Stimulated activated naive CD8-positive, alpha-beta T cell treated with anti-CD3 and anti-CD28 coated beads, Interleukin-15, Interleukin-2, amounts not matched to agents 100 U/mL and 50 U/mL, for 24 hours (primary cell): Measurements from ENCODE around the gene BICRA.
"Not testable (repeated sequence)": the region's sequence is repeated elsewhere in the genome, so short reads cannot be mapped to it uniquely, and the experiment has no call there.

Source experiments
- ATAC-seq: fragments of 150-1000 bp; cut with Tn5 transposase; one replicate; pipeline ENCODE4 v1.10.0; 2021
- DNase-seq: peaks from one replicate; pipeline ENCODE4 v3.0.0; 2021

BICRA gene

GRCh38 chr19:47631681-47632446, 22.9 kb downstream of the BICRA start:
- DNase-seq (no peak), ATAC-seq (no peak)

GRCh38 chr19:47633517-47633916, 24.6 kb downstream of the BICRA start:
- no peak for DNase-seq
- ATAC-seq: no peak

DNA sequence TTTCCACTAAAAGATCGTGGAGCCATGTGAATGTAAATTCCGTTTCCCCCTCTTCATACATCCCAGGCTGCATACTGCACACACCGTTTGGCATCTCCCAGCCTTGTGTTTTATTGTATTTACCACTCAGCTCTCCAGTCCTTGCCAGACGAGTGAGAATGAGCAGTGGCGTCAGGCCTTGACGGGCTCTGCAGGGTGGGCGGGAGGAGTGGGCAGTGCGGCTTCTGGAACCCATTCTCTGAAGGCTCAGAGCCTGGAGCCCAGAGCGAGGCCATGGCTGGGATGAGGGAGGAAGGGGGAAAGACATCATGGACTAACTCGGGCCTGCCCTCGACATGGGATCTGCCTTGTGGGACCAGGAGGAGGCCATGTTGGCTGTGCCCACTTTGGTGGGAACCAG, 25.1 kb downstream of the BICRA start:
- DNase-seq (no peak), ATAC-seq (no peak)

DNA sequence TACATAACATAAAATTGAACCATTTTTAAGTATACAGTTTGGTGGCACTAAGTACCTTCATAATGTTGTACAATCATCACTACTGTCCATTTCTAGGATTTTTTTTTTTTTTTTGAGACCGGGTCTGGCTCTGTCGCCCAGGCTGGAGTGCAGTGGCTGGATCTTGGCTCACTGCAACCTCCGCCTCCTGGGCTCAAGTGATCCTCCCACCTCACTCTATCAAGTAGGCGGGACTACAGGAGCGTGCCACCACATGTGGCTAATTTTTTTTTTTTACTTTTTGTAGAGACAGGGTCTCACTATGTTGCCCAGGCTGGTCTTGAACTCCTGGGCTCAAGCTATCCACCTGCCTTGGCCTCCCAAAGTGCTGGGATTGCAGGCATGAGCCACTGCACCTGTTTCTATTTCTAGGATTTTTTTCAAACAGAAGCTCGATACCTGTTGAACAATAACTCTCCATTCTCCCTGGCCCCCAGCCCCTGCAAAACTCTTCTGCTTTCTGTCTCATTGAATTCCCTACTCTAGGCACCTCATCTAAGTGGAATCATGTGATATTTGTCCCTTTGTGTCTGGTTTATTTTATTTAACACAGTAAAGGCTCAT, 26.3 kb downstream of the BICRA start:
- ATAC-seq, DNase-seq: not testable (repeated sequence)

DNA sequence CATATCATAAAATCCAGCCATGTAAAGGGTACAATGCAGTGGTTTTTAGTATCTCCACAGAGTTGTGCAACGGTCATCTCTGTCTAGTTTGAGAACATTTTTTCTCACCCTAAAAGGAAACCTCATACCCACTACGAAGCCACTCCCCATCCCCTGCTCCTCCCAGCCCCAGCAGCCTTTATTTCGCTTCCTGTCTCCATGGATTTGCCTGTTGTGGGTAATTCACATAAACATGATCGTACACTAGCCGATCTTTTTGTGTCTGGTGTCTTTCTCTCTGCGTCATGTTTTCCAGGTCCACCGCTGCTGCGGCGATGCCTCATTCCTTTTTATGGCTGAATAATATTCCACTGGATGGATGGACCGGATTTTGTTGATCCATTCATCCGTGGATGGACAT, 28.6 kb downstream of the BICRA start:
- ATAC-seq (no peak), DNase-seq (no peak)

GRCh38 chr19:47641891-47642485, 33.1 kb downstream of the BICRA start:
- DNase-seq: no peak
- no peak for ATAC-seq

DNA sequence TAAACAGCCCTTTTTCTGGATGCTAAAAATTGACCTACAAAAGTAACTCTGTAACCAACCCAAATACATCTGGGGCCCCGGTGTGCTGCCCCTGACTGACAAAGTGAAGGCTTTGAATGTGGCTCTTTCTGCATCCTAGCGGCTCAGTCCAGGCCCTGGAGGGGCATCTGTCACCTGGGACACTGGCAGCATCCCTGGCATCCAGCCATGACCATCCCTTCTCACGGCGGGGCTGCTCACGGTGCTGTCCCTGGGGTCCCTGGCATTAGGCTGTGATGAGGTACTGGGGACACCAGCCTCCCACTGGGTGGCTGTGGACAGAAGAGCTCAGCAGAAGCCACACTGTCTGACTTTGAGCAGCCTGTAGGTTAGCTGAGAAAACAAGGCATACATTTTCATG, 34.3 kb downstream of the BICRA start:
- no peak for ATAC-seq
- no peak for DNase-seq

DNA sequence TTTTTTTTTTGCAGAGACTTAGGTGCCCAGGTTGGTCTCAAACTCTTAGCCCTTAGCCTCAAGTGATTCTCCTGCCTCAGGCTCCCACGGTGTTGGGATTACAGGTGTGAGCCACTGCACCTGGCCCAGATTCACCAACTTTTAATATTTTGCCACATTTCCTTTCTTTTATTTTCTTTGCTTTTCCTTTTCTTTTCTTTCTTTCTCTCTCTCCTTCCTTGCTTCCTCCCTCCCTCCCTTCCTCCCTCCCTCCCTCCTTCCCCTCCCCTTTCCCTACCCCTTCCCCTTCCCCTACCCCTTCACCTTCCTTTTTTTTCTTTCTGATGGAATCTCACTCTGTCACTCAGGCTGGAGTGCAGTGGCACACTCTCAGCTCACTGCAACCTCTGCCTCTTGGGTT, 35.3 kb downstream of the BICRA start:
- DNase-seq (no peak), ATAC-seq (no peak)

GRCh38 chr19:47644743-47645482, 36.0 kb downstream of the BICRA start:
- DNase-seq: no peak
- no peak for ATAC-seq

- ATAC-seq (no peak), DNase-seq (no peak)
These were observed 38.0 kb downstream of the BICRA start for GRCh38 chr19:47646924-47647323.

DNA sequence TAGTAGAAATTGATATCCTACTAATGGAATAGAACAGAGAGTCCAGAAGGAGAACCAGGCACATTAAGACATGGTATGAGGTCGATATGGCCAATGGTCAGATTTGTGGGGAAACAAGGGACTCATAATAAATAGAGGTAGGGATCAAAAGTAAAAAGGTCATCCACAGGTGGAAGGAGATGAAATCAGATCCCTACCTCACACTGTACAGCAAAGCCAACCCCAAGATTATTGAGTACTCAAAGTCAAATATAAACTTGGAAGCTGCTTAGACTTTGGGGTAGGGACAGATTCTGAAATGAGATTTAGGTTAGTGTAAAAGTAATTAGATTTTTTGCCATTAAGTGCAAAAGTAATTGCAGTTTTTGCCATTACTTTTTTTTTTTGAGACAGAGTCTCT, 40.7 kb downstream of the BICRA start:
- no peak for DNase-seq
- no peak for ATAC-seq

GRCh38 chr19:47650700-47651099, 41.8 kb downstream of the BICRA start:
- no peak for ATAC-seq
- no peak for DNase-seq

DNA sequence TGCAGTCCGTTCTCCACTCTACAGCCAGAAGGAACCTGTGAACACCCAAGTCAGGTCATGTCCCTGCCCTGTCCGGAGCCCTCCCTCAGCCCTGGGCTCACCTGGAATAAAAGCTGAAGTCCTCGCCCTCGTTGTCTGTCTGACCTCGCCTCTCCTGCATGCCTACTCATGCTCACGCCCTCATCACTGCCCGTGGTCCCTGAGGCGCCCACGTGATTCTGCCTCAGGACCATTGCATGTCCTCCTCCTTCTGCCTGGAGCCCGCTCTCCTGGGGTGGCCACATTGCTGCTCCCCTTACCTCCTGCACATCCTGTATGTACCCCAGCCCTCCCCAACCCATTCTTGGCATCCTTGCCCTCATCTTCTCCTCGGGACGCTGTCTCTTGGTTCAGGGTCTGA, 42.2 kb downstream of the BICRA start:
- ATAC-seq: no peak
- DNase-seq: no peak

DNA sequence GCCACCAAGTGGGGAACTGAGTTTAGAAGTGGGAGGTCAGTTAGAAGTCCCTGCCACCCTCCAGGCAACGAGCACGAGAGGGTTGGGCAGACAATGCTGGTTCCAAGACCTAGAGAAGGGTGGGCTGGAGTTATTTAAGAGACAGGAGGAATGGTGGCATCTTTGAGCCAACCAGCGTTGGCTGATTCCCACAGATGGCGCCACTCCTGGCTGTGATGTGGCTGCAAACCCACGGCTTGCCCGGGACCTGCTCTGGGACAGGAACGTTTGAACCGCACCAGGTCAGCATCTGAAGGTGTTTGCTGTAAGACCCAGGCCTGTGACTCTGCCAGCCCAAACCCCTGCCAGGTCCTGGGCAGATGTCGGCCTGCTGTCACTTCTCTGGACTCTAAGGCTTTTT, 42.8 kb downstream of the BICRA start:
- ATAC-seq: no peak
- DNase-seq: no peak

- ATAC-seq (no peak), DNase-seq (no peak)
These were observed 43.4 kb downstream of the BICRA start for GRCh38 chr19:47652285-47652684.

DNA sequence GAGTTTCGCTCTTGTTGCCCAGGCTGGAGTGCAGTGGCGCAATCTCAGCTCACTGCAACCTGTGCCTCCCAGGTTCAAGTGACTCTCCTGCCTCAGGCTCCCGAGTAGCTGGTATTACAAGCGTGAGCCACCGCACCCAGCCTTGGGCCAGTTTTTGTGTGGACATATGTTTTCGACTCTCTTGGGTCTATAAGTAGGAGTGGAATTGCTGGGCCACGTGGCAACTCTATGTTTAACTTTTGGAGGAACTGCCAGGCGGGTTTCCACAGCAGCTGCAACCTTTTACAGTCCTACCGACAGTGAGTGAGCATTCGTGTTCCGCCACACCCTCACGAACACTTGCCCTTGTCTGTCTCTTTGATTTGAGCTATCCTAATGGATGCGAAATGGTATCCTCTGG, 44.9 kb downstream of the BICRA start:
- no peak for DNase-seq
- no peak for ATAC-seq

- DNase-seq (no peak), ATAC-seq (no peak)
These were observed 48.8 kb downstream of the BICRA start for GRCh38 chr19:47657719-47658118.

DNA sequence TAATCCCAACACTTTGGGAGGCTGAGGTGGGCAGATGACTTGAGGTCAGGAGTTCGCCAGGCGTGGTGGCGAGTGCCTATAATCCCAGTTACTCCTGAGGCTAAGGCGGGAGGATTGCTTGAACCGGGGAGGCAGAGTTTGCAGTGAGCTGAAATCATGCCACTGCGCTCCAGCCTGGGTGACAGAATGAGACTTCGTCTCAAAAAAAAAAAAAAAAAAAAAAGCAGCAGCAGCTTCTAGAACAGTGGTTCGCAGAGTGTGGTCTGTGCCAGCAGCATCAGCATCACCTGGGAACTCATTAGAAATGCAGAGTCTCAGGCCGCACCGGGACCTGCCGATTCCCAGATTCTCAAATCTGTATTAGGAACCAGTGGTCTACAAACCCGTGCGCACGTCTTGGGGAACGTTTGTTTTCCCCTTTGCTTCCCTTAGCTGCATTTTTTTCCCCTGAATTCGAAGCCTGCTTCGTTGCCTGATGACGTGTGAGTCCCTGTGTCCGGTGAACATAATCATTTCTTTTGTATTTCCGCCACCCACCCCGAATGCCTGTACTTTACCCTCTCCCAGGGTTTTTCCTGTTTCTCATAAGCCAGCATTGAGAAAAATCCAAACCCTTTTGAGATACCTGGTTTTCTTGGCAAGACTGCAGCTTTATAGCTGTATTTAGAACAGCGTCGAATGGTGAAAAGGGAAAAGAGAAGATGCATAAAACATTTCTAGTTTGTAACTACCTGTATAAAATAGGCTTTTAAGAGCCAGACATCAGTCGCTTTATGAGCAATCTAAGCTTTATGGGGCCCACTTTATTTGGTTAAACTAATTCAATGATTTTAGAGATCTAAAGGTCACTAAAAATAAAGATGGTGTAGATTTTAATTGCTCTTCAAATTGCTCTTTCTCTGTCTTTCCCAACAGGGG, 49.8 kb downstream of the BICRA start:
- ATAC-seq (no peak), DNase-seq (no peak)

GRCh38 chr19:47660435-47660832, 51.5 kb downstream of the BICRA start:
- ATAC-seq: no peak
- no peak for DNase-seq

- no peak for DNase-seq
These were observed 52.2 kb downstream of the BICRA start for GRCh38 chr19:47661161-47661560.

DNA sequence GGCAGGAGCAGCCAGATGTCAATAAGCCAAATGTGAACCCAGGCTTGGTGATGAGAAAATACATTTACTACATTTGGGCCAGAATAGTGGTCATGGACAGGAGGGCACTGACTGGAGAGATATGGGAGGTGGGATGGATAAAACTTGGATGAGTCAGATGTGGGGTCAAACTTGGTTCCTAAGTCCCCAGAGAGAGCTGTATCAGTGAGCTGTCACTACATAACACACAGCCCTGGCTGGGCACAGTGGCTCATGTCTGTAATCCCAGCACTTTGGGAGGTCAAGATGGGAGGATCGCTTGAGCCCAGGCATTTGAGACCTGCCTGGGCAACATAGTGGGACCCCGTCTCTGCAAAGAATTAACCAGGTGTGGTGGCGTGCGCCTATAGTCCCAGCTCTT, 52.7 kb downstream of the BICRA start:
- ATAC-seq: no peak
- no peak for DNase-seq

More at GRCh38 chr19:47661161-47661560, 52.2 kb downstream of the BICRA start:
- no peak for ATAC-seq

DNA sequence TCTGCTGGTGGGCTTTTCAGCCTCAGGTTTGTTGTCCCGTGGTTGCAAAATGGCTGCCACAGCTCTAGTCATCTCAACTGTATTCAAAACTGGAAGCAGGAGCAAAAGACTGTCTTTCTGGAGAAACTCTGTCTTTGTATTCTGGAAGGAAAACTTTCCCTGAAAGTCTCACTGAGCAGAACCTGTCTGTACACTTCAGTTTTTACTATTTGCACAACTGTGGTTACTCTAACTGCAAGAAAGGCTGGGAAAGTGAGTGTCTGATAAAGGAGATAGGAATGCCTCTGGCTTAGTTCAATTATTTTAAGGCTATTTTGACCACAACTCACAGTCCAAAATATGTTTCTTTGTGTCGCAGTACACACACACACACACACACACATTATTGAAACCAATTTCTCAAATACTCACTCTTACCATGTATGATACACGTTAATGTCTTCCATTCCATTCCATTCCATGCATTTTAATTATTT, 54.5 kb downstream of the BICRA start:
- no peak for ATAC-seq
- DNase-seq: no peak
